ENCODE results near the gene PTPN21. TPM values are rescaled to one million over a fixed set of nuclear protein-coding genes. Genes with fewer than 3 reads are reported as not detected.

PTPN21 gene
- total and polyA plus RNA-seq, 9 of the 15 experiments (the other 6 are each of a cell fraction or from before 2014, with no cell fraction given): 0.06 to 1.9 (median 0.94) TPM

- TF ChIP-seq, protein P1, sequence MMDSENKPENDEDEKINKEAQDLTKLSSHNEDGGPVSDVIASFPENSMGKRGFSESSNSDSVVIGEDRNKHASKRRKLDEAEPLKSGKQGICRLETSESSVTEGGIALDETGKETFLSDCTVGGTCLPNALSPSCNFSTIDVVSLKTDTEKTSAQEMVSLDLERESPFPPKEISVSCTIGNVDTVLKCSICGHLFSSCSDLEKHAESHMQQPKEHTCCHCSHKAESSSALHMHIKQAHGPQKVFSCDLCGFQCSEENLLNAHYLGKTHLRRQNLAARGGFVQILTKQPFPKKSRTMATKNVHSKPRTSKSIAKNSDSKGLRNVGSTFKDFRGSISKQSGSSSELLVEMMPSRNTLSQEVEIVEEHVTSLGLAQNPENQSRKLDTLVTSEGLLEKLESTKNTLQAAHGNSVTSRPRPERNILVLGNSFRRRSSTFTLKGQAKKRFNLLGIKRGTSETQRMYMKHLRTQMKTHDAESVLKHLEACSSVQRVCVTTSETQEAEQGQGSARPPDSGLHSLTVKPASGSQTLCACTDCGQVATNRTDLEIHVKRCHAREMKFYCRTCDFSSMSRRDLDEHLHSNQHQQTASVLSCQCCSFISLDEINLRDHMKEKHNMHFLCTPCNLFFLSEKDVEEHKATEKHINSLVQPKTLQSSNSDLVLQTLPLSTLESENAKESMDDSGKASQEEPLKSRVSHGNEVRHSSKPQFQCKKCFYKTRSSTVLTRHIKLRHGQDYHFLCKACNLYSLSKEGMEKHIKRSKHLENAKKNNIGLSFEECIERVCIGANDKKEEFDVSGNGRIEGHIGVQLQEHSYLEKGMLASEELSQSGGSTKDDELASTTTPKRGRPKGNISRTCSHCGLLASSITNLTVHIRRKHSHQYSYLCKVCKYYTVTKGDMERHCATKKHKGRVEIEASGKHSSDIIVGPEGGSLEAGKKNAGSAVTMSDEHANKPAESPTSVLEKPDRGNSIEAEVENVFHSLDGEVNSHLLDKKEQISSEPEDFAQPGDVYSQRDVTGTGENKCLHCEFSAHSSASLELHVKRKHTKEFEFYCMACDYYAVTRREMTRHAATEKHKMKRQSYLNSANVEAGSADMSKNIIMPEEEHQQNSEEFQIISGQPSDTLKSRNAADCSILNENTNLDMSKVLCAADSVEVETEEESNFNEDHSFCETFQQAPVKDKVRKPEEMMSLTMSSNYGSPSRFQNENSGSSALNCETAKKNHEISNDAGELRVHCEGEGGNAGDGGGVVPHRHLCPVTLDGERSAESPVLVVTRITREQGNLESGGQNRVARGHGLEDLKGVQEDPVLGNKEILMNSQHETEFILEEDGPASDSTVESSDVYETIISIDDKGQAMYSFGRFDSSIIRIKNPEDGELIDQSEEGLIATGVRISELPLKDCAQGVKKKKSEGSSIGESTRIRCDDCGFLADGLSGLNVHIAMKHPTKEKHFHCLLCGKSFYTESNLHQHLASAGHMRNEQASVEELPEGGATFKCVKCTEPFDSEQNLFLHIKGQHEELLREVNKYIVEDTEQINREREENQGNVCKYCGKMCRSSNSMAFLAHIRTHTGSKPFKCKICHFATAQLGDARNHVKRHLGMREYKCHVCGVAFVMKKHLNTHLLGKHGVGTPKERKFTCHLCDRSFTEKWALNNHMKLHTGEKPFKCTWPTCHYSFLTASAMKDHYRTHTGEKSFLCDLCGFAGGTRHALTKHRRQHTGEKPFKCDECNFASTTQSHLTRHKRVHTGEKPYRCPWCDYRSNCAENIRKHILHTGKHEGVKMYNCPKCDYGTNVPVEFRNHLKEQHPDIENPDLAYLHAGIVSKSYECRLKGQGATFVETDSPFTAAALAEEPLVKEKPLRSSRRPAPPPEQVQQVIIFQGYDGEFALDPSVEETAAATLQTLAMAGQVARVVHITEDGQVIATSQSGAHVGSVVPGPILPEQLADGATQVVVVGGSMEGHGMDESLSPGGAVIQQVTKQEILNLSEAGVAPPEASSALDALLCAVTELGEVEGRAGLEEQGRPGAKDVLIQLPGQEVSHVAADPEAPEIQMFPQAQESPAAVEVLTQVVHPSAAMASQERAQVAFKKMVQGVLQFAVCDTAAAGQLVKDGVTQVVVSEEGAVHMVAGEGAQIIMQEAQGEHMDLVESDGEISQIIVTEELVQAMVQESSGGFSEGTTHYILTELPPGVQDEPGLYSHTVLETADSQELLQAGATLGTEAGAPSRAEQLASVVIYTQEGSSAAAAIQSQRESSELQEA (IDR thresholded peaks at IDR 0.05; ENCODE audit: low read depth): no peak
- TF ChIP-seq ERF (CRISPR knock-in tag; IDR thresholded peaks at IDR 0.05) (no peak), ZNF512 (tag; IDR thresholded peaks at IDR 0.05) (no peak)
Measured at GRCh38 chr14:88588081-88588480, 33.3 kb upstream of the PTPN21 start (continued).
